HG03354 (cell line): Measurements from ENCODE around the gene SPTLC2.
"Not testable (repeated sequence)": the region's sequence is repeated elsewhere in the genome, so short reads cannot be mapped to it uniquely, and the experiment has no call there.

Experiments
- ATAC-seq: cut with Tn5 transposase; IDR thresholded peaks from one replicate; pipeline ENCODE4 v1.9.1; 2021; ENCODE audit warnings: mild to moderate bottlenecking; ENCODE audit not compliant: unreplicated experiment, poor library complexity, severe bottlenecking

Gene SPTLC2

GRCh38 chr14:77593501-77593961 is 22.9 kb downstream of the SPTLC2 start:
- ATAC-seq: peak; percentile 66

GRCh38 chr14:77590845-77591485 is 25.5 kb downstream of the SPTLC2 start:
- ATAC-seq: peak; percentile 45

GRCh38 chr14:77589099-77589498 is 27.3 kb downstream of the SPTLC2 start:
- no peak for ATAC-seq

GRCh38 chr14:77588411-77589025 is 27.9 kb downstream of the SPTLC2 start:
- not testable (repeated sequence) for ATAC-seq

- ATAC-seq: no peak
Observed at GRCh38 chr14:77585385-77585784, 31.1 kb downstream of the SPTLC2 start.

GRCh38 chr14:77584809-77585208 is 31.6 kb downstream of the SPTLC2 start:
- ATAC-seq: no peak

GRCh38 chr14:77583657-77584056 is 32.8 kb downstream of the SPTLC2 start:
- ATAC-seq: no peak

GRCh38 chr14:77582511-77582910 is 33.9 kb downstream of the SPTLC2 start:
- no peak for ATAC-seq

- ATAC-seq: peak; percentile 96
Observed at GRCh38 chr14:77580964-77581505, 35.4 kb downstream of the SPTLC2 start.

- ATAC-seq: peak; percentile 2
Observed at GRCh38 chr14:77580477-77580876, 36.0 kb downstream of the SPTLC2 start.

- no peak for ATAC-seq
Observed at GRCh38 chr14:77579780-77580179, 36.7 kb downstream of the SPTLC2 start.

GRCh38 chr14:77579065-77579464 is 37.4 kb downstream of the SPTLC2 start:
- no peak for ATAC-seq

GRCh38 chr14:77574446-77575115 is 41.9 kb downstream of the SPTLC2 start:
- ATAC-seq: no peak

- ATAC-seq: no peak
Observed at GRCh38 chr14:77573964-77574363, 42.5 kb downstream of the SPTLC2 start.

GRCh38 chr14:77570706-77571268 is 45.6 kb downstream of the SPTLC2 start:
- ATAC-seq: no peak

- ATAC-seq: no peak
Observed at GRCh38 chr14:77565994-77566305, 50.5 kb downstream of the SPTLC2 start.

GRCh38 chr14:77565289-77565993 is 51.0 kb downstream of the SPTLC2 start:
- ATAC-seq: no peak

- no peak for ATAC-seq
Observed at GRCh38 chr14:77562681-77563080, 53.8 kb downstream of the SPTLC2 start.

- no peak for ATAC-seq
Observed at GRCh38 chr14:77561881-77562280, 54.6 kb downstream of the SPTLC2 start.

GRCh38 chr14:77559381-77559780 is 57.1 kb downstream of the SPTLC2 start:
- no peak for ATAC-seq
